A673 (cell line): ENCODE measurements around the gene PTPRK. TPM values are rescaled to one million over a fixed set of nuclear protein-coding genes. Genes with fewer than 3 reads are reported as not detected.

Source experiments
- BruUV-seq: library from RNA; stranded (reverse); fragments of 400-500 nt; replicated peaks from 2 replicates; lab custom pipeline; 2021; lab: Mats Ljungman, UMichigan
- CTCF ChIA-PET: fragments of 300-600 bp; sonication (Branson Sonifier 250); formaldehyde crosslinking; loops from one replicate; lab custom pipeline; 2022; ENCODE audit warnings: antibody characterized with exemption; lab: Charles Lee
- POLR2A ChIA-PET: fragments of 300-600 bp; sonication (Branson Sonifier 250); formaldehyde crosslinking; loops from one replicate; lab custom pipeline; 2022; ENCODE audit warnings: antibody characterized with exemption; ENCODE audit not compliant: low non-redundant PET; lab: Charles Lee
- DNase-seq: peaks from one replicate; pipeline ENCODE4 v3.0.0-alpha.2; 2015; ENCODE audit warnings: low spot score
- H3K27ac ChIP-seq: fragments of 200-600 bp; sonication (generic); 2 replicates; pipeline ENCODE4 v1.5.1; 2016; ENCODE audit warnings: mixed run types, low read depth, mild to moderate bottlenecking, mixed read lengths, antibody characterized with exemption, low read length; ENCODE audit not compliant: poor library complexity, severe bottlenecking
- H3K27me3 ChIP-seq: fragments of 200-600 bp; sonication (generic); replicated peaks from 2 replicates; pipeline ENCODE4 v1.6.1; 2017; ENCODE audit warnings: mixed run types, low read depth, mild to moderate bottlenecking, mixed read lengths, antibody characterized with exemption, low read length; ENCODE audit not compliant: insufficient read depth, poor library complexity
- H3K36me3 ChIP-seq: fragments of 200-600 bp; sonication (generic); 2 replicates; pipeline ENCODE4 v1.6.1; 2016; ENCODE audit warnings: mixed run types, mild to moderate bottlenecking, mixed read lengths, antibody characterized with exemption, low read length; ENCODE audit not compliant: insufficient read depth, poor library complexity, severe bottlenecking
- H3K4me1 ChIP-seq: fragments of 200-600 bp; sonication (generic); 2 replicates; pipeline ENCODE4 v1.6.1; 2017; ENCODE audit warnings: mixed run types, mild to moderate bottlenecking, mixed read lengths, antibody characterized with exemption, low read length; ENCODE audit not compliant: insufficient read depth, poor library complexity, severe bottlenecking
- H3K4me3 ChIP-seq: fragments of 200-600 bp; sonication (generic); 2 replicates; pipeline ENCODE4 v1.5.1; 2016; ENCODE audit warnings: low read depth, mixed run types, mild to moderate bottlenecking, mixed read lengths, low read length; ENCODE audit not compliant: poor library complexity, severe bottlenecking
- H3K9me3 ChIP-seq: fragments of 200-600 bp; sonication (generic); 2 replicates; pipeline ENCODE4 v1.6.1; 2016; ENCODE audit warnings: mixed run types, low read depth, mild to moderate bottlenecking, mixed read lengths, antibody characterized with exemption, low read length; ENCODE audit not compliant: poor library complexity, severe bottlenecking
- EZH2 ChIP-seq: fragments of 200-600 bp; sonication (generic); IDR thresholded peaks from 2 replicates; pipeline ENCODE4 v1.6.1; 2017; ENCODE audit warnings: borderline replicate concordance, low read depth, mild to moderate bottlenecking, mixed read lengths, antibody characterized with exemption, low read length; ENCODE audit not compliant: poor library complexity, severe bottlenecking
- intact Hi-C: fragments of 100-400 bp; cut with micrococcal nuclease; formaldehyde crosslinking; loops from one replicate; pipeline ENCODE4 v1.10.0; 2022; ENCODE audit not compliant: unreplicated experiment
- total RNA-seq: library from RNA; stranded (reverse); gene quantifications from 2 replicates; pipeline ENCODE4 v1.2.3, GENCODE V29; 2021
- TF ChIP-seq, protein P1 (sequence below): fragments of 300-800, 200-600 bp; sonication (generic); conservative IDR thresholded peaks from 2 replicates; pipeline ENCODE4 v1.5.1; 2017; ENCODE audit warnings: low read depth, mild to moderate bottlenecking, antibody characterized with exemption, low read length, moderate library complexity, mixed read lengths

Gene PTPRK
- total RNA-seq, 1 experiment from 2014 or later = 77.3 TPM

DNA sequence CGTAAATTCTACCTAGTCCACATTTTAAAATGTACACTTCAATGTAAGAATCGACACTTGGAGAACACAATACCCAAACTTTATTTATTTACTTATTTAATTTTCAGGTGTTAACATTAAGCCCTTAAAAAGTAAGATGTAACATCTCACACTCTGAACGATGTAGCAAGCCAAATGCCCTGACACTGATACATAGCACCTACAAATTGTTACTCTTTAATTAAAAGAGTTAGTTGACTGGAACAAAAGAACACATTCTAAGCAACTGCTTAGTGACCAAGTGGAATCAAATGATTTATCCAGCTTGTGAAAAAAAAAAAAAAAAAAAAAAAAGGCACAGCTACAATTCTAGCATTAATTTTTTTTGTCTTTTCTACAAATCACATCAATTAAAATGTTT lies 327.4 kb downstream of the PTPRK start:
- H3K4me1 ChIP-seq = no peaks in the 10 kb centered on the region
- no peak overlapping the region for H3K27ac ChIP-seq
- TF ChIP-seq, protein P1, sequence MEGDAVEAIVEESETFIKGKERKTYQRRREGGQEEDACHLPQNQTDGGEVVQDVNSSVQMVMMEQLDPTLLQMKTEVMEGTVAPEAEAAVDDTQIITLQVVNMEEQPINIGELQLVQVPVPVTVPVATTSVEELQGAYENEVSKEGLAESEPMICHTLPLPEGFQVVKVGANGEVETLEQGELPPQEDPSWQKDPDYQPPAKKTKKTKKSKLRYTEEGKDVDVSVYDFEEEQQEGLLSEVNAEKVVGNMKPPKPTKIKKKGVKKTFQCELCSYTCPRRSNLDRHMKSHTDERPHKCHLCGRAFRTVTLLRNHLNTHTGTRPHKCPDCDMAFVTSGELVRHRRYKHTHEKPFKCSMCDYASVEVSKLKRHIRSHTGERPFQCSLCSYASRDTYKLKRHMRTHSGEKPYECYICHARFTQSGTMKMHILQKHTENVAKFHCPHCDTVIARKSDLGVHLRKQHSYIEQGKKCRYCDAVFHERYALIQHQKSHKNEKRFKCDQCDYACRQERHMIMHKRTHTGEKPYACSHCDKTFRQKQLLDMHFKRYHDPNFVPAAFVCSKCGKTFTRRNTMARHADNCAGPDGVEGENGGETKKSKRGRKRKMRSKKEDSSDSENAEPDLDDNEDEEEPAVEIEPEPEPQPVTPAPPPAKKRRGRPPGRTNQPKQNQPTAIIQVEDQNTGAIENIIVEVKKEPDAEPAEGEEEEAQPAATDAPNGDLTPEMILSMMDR = no peak
- TF ChIP-seq EZH2 = no peak
- intact Hi-C loops = no loop called here
- POLR2A ChIA-PET = no interaction called here
- BruUV-seq = no TSS peak
- H3K4me3 ChIP-seq = no peak overlapping the region
- H3K36me3 ChIP-seq = no peaks in the 10 kb centered on the region
- H3K27me3 ChIP-seq = no peaks in the 10 kb centered on the region
- no peak for DNase-seq
- CTCF ChIA-PET = no interaction called here
- no peaks in the 10 kb centered on the region for H3K9me3 ChIP-seq

DNA sequence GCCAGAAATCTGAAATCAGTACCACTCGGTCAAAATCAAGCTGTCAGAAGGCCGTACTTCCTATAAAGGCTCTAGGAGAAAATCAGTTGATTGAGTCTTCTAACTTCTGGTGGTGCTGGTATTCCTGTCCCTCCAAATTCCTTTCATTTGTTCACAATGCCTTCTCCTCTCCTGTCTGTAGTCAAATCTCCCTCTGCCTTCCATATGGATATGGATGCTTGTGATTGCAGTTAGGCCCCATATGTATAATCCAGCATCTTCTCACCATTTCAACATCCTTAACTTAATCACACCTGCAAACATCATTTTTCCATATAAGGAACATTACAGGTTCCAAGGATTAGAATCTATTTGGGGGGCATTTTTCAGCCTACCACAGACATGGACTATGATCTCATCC lies 331.7 kb downstream of the PTPRK start:
- DNase-seq = no peak
- no TSS peak for BruUV-seq
- Histone ChIP-seq H3K4me1 (no peaks in the 10 kb centered on the region), H3K36me3 (peaks cover 4% of the 10 kb centered on the region), H3K27me3 (no peaks in the 10 kb centered on the region), H3K9me3 (no peaks in the 10 kb centered on the region), H3K4me3 (no peak overlapping the region), H3K27ac (no peak overlapping the region)
- intact Hi-C loops = no loop called here
- ChIA-PET CTCF (no interaction called here), POLR2A (no interaction called here)
- TF ChIP-seq, protein P1 = no peak
- no peak for TF ChIP-seq EZH2

DNA sequence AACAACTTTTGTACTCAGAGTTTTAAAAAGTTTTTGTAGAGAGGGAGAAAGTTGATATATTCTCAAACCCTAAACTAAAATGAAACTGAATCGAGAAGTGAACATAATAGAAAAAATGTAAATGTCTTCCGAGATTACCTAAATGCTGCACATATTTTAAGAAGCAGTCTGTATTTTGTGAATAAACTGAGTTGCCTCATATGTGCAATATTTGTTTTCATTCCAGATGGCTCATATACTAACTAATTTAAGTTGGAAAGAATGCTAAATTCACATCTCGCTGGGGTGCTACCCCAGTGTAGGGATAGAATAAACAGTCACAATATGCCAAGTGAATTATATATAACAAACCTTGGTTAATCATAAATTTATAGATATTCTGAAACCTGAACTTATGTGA lies 333.7 kb downstream of the PTPRK start:
- Histone ChIP-seq H3K4me1 (no peaks in the 10 kb centered on the region), H3K9me3 (no peaks in the 10 kb centered on the region), H3K27me3 (no peaks in the 10 kb centered on the region), H3K4me3 (no peak overlapping the region), H3K27ac (no peak overlapping the region), H3K36me3 (peaks cover 4% of the 10 kb centered on the region)
- POLR2A ChIA-PET = no interaction called here
- CTCF ChIA-PET = no interaction called here
- BruUV-seq = no TSS peak
- TF ChIP-seq, protein P1 = no peak
- TF ChIP-seq EZH2 = no peak
- intact Hi-C loops = no loop called here
- DNase-seq = no peak
